HG03060 (cell line): ENCODE results near the gene SNX27.

Source experiments
- ATAC-seq: cut with Tn5 transposase; IDR thresholded peaks from one replicate; pipeline ENCODE4 v1.9.1; 2021; ENCODE audit warnings: low read depth, moderate number of reproducible peaks; ENCODE audit not compliant: unreplicated experiment

SNX27 gene

DNA sequence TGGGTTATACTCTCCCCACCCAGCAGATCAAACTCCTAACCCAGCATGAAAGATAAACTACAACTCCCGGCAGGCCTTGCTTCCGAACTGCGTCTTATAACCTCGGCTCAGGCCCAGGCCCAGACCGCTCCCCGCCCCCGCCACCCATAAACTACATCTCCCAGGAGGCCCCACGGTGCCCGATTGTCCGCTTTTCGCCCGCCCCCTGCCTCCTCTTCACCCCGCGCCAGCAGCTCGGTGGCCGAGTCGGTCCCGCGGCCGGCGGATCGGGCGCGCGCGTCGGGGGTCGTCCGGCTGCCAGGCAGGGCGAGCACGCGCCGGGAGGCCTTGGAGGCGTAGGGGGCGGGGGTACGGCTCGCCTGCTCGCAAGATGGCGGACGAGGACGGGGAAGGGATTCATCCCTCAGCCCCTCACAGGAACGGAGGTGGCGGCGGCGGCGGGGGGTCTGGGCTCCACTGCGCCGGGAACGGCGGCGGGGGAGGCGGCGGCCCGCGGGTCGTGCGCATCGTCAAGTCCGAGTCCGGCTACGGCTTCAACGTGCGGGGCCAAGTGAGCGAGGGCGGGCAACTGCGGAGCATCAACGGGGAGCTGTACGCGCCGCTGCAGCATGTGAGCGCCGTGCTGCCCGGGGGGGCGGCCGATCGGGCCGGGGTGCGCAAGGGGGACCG is at the start of gene SNX27:
Gene SNX27, plus strand, starts transcription at position 219 of the 669 bp plus-strand sequence. Its CDS starts 152 bp downstream, at position 371.
- ATAC-seq: no peak

DNA sequence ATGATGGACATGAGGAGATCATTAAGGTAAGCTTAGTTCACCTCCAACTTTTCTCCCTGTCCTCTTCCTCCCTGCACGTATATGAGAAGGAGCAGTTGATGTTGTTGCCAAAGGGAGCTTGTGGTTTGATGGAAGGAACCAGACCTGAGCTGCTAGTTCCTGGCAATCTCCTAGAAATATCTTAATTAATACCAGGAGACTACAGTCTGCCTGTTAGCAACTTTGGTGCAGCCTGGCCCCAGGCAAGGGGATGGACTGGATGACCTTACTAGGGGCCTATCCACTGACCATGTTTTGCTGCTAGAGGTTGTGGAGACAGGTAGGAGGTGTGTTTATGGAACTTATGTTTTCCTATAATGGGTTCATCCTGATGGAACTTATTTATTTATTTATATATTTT is 49.2 kb upstream of the SNX27 start:
- ATAC-seq: no peak

DNA sequence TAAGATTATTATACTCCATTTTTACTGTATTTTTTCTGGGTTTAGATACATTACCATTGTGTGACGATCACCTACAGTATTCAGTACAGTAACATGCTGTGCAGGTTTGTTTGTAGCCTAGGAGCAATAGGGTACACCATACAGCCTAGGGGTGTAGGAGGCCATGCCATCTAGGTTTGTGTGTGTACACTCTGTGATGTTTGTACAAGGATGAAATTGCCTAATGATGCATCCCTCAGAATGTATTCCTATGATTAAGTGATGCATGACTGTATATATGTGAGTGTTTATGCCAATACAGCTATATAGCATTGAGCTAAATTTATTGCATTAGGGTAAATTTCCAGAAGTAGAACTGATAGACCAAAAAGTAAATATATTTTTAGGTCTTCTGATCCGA is 48.5 kb upstream of the SNX27 start:
- ATAC-seq: no peak

DNA sequence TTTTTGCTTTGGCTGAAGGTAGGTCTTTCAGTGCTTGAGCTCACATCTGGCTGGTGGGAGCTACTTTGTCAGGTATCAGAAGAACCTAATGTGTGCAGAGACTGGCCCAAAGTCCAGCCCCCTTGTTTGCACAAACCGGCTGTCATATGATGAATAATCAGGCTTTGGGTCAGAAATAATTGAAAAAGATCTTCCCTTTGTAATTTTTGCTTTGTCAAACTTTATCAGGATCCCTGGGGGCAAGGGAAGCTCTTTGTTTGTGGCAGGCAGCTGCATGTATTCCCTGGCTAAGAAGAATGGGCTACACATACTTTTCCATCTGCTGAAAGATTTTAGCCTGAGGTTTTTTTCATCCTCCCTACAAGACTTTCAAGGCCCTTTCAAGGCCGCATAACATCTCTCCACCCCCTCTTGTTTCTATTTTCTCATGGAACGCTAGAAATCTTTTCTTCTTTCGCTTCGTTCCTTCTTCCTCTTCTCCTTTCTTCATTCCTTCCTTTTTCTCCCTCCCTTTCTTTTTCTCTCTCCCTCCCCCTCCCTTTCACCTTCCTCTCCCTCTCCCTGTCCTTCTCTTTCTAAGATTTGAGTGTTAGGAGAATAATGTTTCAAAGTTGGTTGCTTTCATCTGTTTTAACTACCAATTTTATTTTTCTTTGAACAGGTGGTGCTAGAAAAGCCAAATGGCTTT is 46.2 kb upstream of the SNX27 start:
- ATAC-seq: no peak

DNA sequence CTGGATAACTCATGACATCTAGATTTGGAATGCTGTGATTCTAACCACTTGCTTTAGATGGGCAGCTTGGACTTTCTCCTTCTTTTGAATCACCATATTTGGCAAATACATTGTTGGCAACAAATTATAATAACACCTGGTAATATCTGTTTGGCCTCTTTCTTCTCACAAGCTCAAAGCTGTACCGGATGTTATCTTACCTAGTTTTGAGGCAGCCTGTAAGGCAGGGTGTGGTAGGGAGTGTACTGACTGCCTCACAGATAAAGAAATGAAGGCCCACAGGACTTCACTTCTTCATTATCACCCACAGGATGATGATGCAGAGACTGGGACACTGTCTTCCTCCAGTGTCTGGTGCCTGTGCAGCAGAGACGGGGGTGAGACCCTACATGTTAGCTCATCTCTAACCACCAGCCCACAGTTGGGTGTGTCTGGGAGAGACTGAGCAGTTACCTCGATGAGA is 43.2 kb upstream of the SNX27 start:
- no peak for ATAC-seq

DNA sequence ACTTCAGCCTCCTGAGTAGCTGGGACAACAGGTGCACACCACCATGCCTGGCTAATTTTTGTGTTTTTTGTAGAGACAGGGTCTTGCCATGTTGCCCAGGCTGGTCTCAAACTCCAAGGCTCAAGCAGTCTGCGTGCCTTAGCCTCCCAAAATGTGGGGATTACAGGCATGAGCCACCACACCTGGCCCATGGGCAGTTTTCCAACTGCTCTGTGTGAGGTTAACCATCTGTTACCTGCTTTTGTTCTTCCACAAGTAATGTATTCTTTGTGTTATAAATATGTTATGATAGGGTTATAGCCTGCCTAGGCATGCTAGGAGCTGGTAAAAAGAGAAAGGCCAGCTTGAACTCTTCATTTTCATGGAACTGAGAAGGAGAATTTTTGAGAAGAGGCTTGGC is 41.0 kb upstream of the SNX27 start:
- ATAC-seq: no peak

DNA sequence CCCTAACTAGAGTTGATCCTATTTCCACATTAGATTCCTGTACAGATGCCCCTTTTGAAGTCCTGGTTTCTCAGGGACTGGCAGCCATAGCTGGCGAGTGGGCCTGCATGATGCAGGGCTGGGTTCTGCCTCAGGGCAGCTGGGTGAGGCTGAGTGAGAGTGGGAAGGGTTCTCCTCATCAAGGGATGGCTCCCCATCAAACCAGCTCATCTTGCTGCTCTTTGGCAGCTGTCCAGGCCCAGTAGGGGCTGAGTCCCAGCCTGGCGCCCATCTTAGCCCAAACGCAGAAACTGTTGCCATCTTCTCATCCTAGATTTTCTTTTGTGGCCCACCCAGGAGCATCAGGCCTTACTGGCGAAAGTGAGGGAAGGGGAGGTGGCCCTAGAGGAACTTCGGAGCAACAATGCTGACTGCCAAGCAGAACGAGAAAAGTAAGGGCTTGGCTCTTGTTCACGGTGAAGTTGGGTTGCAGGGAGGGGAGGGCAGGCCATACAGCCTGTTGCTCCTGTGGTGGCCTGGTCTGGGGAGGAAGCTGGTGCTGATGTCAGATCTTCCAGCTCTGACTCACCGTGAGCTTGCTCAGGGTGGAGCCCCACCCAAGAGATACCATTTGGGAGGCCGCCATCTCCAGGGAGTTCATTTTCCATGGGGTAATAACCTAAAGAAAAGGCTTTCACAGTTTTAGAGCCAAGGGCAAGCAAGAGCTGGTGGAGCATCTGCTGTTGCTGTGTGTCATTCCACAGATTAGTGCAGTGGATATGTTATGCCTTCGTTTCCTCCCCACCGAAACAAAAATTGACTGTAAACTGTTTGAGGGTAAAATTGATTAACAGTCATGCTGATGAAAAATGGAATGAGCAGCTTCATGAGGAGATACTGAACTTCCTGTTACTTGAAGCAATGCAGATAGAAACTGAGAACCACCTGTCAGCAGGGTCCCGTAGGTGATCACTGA is 37.0 kb upstream of the SNX27 start:
- ATAC-seq: no peak

DNA sequence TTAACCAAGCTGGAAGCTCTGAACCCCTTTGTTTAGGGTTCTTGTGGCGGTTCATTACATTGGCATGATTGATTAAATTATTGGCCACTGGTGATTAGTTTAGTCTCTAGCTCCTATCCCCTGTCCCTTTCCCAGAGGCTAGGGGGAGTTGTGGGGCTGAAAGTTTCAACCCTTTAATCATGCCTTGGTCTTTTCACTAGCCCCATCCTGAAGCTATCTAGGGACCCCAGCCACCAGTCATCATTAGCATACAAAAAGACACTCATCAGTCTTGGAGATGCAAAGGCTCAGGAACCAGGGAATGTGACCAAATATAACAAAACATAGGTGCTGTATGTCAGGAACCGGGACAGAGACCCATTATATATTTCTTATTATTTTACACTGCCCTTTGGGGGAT is 34.7 kb upstream of the SNX27 start:
- ATAC-seq: no peak

DNA sequence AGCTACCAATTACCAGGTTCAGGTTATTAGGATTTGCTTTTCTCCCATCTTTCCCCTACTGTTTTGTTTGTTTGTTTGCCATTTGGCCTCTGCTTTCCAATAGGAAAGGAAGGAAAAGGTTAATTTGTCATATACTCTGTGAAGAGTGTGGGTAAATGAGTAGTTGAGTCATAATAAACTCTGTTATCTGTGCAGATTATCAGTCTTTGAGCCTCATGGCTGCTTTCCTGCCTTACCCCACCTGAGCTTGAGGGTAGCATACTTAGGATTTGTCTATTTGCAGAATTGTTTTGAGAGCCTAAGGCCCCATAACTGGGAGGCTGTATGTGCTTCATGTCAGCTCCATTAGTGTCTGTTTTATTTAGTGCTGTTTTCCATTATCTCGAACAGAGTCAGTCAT is 32.9 kb upstream of the SNX27 start:
- no peak for ATAC-seq

DNA sequence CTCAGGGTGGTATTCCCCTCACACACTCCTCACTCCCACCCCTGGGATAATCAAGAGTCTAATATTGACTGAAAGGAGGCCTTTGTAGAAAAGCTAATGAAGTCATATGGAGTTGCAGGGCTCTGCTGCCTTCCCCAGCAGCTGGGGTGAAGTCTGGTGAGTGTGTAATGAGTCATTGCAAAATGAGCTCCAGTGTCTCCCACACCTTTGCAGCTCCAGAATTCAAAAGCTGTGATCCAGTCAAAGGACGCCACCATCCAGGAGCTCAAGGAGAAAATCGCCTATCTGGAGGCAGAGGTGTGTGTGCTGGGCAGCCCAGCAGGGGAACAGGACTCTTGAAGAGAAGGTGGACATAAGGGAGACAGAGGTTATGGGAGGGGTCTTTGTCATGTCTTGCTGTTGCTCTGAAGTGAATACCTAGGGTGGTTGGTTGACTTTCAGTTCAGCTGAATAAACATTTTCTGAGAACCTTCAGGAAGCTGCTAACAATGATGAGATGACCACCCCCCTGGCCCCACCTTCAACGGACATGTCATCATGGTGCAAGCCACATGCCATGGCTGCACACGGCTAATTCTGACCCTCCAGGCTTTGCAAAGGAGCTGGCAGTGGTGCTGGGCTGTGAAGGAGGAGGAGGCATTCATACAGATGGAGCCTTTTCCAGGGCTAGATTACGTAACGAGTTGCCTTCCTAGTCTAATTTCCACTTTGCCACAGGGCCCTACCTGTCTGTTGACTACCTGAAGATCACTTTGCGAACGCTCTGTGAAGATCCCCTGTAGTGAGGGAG is 32.2 kb upstream of the SNX27 start:
- no peak for ATAC-seq

DNA sequence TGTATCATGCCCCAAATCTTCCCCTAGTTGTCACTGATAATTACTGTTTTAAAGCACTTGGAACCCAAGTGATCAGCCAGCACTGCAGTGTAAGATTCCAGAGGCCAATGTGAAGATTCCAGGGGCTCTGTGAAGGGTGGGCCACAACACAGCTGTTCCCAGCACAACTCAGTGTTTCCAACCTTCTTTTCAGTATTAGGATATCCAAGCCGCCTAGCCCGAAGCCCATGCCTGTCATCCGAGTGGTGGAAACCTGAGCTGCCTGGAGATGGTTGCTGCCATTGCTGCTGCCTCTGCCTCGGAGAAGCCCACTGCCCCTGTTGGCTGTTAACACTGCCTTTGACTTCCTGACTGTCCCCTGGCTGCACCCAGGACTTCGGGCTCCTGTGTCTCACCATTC is 30.4 kb upstream of the SNX27 start:
- ATAC-seq: no peak

DNA sequence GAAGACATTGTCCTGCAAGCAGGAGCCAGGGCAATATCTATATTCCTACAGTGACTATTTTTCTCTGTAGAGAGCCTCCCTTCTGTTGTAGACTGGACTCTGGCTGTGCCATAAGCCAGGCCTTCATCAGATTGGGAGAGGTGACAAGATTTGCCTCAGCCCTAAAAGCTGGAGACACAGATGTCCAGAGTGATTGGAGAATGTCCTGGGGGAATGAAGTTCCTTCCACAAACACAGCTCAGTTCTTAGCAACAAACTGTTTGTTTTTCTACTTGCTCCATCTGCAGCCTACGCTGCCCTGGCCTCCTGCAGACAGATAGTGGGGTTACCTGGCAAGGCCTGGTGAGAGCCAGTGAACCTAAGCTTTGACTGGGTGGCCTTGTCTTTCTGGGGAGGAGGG is 29.9 kb upstream of the SNX27 start:
- ATAC-seq: no peak

DNA sequence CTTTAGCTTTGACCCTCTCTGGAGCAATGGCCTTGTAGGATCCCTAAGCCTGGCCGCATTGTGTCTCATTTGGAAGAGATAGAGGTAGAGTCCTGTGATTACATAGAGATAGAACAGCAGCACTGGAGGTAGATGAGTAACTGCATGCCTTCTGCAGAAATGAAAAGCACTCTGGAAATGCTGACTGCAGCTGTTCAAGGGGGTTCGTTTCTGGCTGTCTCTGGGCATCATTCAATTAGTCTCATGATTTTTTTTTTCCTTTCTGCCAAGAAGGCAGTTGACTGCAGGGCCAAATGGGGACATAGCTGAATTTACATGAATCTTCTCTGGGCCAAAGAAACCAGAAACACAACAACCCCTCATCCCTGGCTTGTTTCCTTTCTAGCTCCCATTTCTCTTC is 28.1 kb upstream of the SNX27 start:
- no peak for ATAC-seq

DNA sequence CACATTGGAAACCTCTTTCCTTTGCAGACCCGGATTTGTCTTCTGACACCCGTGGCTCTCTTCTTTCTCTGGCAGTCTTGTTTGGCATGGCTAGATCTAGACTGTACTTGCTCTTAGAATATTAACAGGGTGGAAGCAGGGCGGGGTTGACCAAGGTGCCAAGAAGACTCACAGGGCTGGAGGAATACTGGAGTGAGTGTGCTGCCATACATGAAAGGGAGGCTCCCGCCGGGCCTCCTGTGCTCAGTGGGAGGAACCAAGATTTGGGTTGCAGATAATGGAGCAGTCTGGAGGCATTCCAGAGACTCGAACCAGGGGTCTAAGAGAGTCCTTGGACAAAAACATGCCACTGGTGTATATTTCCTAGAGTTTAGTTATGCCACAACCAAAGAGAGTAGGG is 27.6 kb upstream of the SNX27 start:
- no peak for ATAC-seq

DNA sequence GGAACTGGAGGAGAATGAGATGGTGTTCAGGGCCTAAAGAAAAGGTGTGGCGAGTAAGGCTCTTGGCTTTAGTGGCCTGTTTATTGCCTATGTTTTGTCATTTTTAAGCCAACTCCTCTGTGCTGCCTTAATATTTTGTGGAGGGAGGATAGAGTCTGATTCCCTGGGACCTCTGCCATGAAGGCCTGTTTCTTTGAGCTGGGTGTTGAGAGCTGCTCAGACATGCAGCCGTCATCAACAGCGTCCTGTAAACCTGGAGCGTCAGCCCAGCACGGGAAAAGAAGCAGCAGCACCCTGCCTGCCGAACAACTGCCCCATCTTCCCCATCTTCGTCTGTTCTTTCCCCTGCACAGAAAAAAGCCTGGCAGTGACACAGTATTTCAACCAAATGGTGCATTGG is 27.1 kb upstream of the SNX27 start:
- no peak for ATAC-seq

DNA sequence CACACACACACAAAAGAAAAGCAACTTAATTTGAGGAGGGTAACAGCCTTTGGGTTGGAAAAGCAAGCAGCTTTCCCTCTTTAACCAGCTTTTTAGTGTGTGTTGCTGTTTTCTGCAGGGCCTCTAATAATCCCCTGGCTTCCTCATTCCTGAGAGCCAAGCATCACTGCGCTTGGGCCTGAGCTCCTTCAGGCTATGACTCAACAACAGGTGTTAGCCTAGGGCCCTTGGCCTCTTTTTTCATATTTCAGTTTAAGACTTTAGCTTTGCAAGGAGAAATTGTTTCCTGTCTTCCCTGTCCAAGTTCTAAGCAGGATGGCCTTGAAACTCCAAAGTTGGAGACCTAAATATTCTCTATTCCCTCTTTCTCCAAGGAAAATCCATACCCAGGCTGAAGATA is 26.2 kb upstream of the SNX27 start:
- no peak for ATAC-seq

DNA sequence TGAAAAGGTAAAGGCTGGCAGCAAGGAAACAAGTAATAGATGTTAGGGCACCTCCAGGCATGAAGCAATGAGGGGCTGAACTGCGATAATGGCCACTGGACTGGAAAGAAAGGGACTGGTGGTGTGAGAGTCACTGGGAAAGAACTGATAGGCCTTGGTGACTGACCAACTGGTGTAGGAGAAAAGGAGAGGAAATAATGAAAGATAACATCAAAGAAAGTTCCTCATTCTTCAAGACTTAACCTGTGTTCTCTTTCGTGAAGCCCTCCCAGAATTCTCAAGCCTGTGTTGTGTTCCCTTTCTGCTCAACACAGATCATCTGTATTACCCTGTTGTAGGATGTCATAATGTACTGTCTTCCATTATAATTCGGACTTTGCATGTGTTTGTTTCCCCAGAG is 20.9 kb upstream of the SNX27 start:
- no peak for ATAC-seq

DNA sequence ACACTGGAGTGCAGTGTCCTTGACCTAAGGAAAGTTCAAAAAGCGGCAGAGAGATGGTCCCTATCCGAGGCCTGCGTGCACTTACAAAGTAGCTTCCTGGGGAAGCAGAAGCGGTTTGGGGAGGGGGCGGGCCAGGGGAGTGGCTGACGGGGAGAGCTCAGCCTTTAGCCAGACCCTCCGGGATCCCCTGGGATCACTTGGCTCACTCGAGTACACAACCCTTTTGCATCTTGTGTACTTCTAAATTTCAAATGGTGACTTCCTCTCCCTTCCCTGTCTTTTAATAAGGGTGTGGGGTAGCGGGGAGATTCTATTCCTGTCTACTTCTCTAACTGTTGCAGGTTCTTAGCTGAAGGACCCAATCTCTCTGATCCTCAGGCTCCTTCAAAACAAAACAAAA is 18.1 kb upstream of the SNX27 start:
- no peak for ATAC-seq

DNA sequence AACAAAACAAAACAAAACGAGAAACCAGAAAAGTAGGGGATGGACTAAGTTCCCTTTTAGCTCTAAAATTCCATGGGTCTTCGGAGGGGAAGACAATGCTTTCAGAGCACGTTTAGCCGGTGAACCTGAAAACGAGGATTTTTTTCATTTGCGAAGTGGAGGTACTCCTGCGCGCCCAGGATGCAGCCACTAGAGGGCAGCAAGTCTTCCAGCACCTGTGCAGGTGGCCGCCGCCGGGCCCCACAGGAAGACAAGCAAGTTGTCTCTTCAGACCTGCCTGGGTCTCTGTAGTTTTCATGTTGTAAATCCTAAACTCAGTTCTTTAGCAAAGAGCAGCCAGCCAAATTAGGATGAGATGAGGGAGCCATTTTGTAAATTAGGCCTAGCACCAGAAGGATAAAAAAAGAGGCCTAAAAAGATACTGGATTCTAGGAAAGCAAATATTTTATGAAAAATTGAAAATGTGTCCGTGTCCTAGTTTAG is 17.7 kb upstream of the SNX27 start:
- no peak for ATAC-seq

DNA sequence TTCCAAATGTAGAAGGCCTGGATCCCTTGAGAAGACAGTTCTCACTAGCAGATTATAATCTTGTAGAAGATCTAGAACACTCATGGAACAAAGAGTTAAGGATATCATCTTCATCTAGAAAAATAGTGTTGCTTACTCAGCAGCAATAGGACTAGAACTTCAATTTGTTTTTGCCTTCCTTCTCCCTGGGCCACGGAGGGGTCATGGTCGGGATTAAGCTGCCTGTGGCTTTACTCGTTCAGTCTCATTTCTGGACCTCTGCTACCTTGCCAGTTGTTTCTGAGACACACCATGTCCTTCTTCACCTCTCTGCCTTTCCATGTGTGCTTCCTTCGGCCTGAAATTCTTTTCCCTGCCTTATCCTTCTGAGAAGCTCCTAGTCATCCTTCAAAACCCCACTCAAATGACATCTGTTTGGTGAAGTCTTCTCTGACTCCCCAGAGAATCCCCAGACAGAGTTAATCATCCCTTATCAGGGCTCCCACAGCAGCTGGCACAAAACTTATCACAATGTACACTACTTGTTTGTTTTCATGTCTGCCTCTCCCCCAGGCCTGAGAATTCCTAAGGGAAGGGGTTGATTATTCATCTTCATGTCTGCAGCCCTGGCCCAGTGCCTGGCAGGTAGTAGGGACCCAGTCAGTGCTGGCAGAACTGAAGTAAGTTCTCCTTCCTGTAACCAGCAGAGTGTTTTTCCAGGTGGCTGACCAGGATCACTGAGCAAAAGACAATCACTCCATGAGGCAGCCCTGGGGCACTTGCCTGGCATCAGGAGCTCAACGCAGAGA is 15.5 kb upstream of the SNX27 start:
- no peak for ATAC-seq
